ENCODE measurements around the gene RFFL. TPM values are rescaled to one million over a fixed set of nuclear protein-coding genes. Genes with fewer than 3 reads are reported as not detected.

Gene RFFL
- total RNA-seq, 2 donors from 2014 or later: 33.8 to 56.6 TPM

- 71 to 72% methylated on average over 1 to 2 of the region's 3 CpGs for WGBS, 2 experiments (ENCODE audit: insufficient coverage in 1 of 2, insufficient read length in 1 of 2)
- peak overlapping the region; percentile 29 for H3K9ac ChIP-seq (ENCODE audit: extremely low read depth, low read length, poor library complexity, severe bottlenecking)
- no peaks in the 10 kb centered on the region for H3K27me3 ChIP-seq (ENCODE audit: control insufficient read depth, insufficient read depth, low read length, poor library complexity, severe bottlenecking)
- H3K9me3 Mint-ChIP-seq: no peaks in the 10 kb centered on the region
- DNase-seq: no peak
- no peak overlapping the region for H3K27ac ChIP-seq (ENCODE audit: low read depth, low read length)
- no peaks in the 10 kb centered on the region for H3K9me3 ChIP-seq (ENCODE audit: control insufficient read depth, low read length)
- no peak overlapping the region for H3K4me3 Mint-ChIP-seq
- peaks cover 7% of the 10 kb centered on the region for H3K36me3 Mint-ChIP-seq (ENCODE audit: low read depth)
- no peaks in the 10 kb centered on the region for H3K36me3 ChIP-seq (ENCODE audit: control insufficient read depth, insufficient read depth, low read length)
- peaks cover 14% of the 10 kb centered on the region for H3K4me1 ChIP-seq (ENCODE audit: control insufficient read depth, insufficient read depth, low read length)
- TF ChIP-seq, protein P1, sequence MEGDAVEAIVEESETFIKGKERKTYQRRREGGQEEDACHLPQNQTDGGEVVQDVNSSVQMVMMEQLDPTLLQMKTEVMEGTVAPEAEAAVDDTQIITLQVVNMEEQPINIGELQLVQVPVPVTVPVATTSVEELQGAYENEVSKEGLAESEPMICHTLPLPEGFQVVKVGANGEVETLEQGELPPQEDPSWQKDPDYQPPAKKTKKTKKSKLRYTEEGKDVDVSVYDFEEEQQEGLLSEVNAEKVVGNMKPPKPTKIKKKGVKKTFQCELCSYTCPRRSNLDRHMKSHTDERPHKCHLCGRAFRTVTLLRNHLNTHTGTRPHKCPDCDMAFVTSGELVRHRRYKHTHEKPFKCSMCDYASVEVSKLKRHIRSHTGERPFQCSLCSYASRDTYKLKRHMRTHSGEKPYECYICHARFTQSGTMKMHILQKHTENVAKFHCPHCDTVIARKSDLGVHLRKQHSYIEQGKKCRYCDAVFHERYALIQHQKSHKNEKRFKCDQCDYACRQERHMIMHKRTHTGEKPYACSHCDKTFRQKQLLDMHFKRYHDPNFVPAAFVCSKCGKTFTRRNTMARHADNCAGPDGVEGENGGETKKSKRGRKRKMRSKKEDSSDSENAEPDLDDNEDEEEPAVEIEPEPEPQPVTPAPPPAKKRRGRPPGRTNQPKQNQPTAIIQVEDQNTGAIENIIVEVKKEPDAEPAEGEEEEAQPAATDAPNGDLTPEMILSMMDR (conservative IDR thresholded peaks at IDR 0.05): no peak
- H3K4me1 Mint-ChIP-seq: peaks cover 75% of the 10 kb centered on the region
- H3K4me3 ChIP-seq (ENCODE audit: low read length): no peak overlapping the region
- peak overlapping the region; percentile 98 for H3K27ac Mint-ChIP-seq
- no peaks in the 10 kb centered on the region for H3K27me3 Mint-ChIP-seq (ENCODE audit: insufficient read depth)
Measured at GRCh38 chr17:35064516-35065215, 1.2 kb upstream of the RFFL start.

DNA sequence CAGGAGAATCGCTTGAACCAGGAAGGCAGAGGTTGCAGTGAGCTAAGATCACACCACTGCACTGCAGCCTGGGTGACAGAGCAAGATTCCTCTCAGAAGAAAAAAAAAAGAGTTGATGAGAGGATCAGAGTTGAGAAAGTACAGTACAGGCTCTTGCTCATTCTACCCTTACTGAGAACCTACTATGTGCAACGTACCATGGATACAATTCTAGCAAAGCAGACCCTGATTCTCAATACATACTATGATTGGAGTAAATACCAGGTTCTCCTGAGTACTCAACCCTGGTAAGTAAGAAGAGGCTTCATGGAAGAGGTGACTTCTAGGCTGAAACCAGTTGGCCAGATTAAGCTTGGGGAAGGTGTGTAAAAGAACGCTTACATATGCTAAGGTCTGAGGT lies 1.2 kb downstream of the RFFL start:
- Histone ChIP-seq H3K9me3 (ENCODE audit: control insufficient read depth, low read length) (no peaks in the 10 kb centered on the region), H3K4me3 (ENCODE audit: low read length) (peak overlapping the region; percentile 47), H3K4me1 (ENCODE audit: control insufficient read depth, insufficient read depth, low read length) (peaks cover 11% of the 10 kb centered on the region), H3K27ac (ENCODE audit: low read depth, low read length) (no peak overlapping the region), H3K9ac (ENCODE audit: extremely low read depth, low read length, poor library complexity, severe bottlenecking) (no peak overlapping the region), H3K27me3 (ENCODE audit: control insufficient read depth, insufficient read depth, low read length, poor library complexity, severe bottlenecking) (no peaks in the 10 kb centered on the region), H3K36me3 (ENCODE audit: control insufficient read depth, insufficient read depth, low read length) (no peaks in the 10 kb centered on the region)
- Mint-ChIP-seq H3K4me1 (peaks cover 65% of the 10 kb centered on the region), H3K36me3 (ENCODE audit: low read depth) (peaks cover 15% of the 10 kb centered on the region), H3K9me3 (no peaks in the 10 kb centered on the region), H3K27ac (peak overlapping the region; percentile 98), H3K4me3 (peak overlapping the region; percentile 43), H3K27me3 (ENCODE audit: insufficient read depth) (no peaks in the 10 kb centered on the region)
- WGBS, 2 experiments (ENCODE audit: insufficient coverage in 1 of 2, insufficient read length in 1 of 2): 94% methylated on average over 2 to 3 of the region's 3 CpGs
- TF ChIP-seq, protein P1 (conservative IDR thresholded peaks at IDR 0.05): no peak
- DNase-seq: no peak

DNA sequence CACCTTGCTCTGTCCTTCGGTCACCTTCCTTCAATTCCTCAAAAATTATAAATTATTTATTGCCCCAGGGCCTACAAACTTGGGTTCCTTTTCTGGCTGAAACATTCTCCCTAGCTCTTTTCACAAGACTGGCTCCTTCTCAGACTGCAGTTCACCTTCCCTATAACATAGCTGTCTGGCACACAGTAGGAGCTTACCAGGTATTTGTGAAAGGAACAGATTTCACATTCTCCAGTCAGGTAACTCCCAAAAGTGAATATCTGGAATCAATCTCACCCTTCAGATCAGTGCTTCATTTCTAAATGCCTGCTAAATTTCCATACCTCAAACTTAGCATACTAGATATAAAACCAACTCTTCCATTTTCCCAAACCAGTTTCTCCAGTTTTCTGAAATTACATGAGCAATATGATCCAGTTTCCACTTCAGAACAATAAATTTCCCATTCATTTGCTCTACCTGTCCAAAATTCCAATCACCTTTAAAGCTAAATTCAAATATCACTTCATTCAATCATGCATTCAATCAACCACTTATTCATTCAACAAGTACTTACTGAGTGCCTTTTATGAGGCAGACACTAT lies 6.1 kb downstream of the RFFL start:
- no peak overlapping the region for H3K27ac ChIP-seq (ENCODE audit: low read depth, low read length)
- no peaks in the 10 kb centered on the region for H3K9me3 ChIP-seq (ENCODE audit: control insufficient read depth, low read length)
- Mint-ChIP-seq H3K27me3 (ENCODE audit: insufficient read depth) (no peaks in the 10 kb centered on the region), H3K36me3 (ENCODE audit: low read depth) (peaks cover 12% of the 10 kb centered on the region), H3K9me3 (no peaks in the 10 kb centered on the region), H3K4me3 (no peak overlapping the region), H3K27ac (no peak overlapping the region), H3K4me1 (peaks cover 59% of the 10 kb centered on the region)
- H3K4me1 ChIP-seq (ENCODE audit: control insufficient read depth, insufficient read depth, low read length): peaks cover 11% of the 10 kb centered on the region
- whole genome bisulfite sequencing, 2 experiments (ENCODE audit: insufficient coverage in 1 of 2, insufficient read length in 1 of 2): 86 to 91% methylated on average over 1 of the region's 1 CpG
- H3K9ac ChIP-seq (ENCODE audit: extremely low read depth, low read length, poor library complexity, severe bottlenecking): no peak overlapping the region
- H3K36me3 ChIP-seq (ENCODE audit: control insufficient read depth, insufficient read depth, low read length): no peaks in the 10 kb centered on the region
- no peak for DNase-seq
- H3K4me3 ChIP-seq (ENCODE audit: low read length): no peak overlapping the region
- no peaks in the 10 kb centered on the region for H3K27me3 ChIP-seq (ENCODE audit: control insufficient read depth, insufficient read depth, low read length, poor library complexity, severe bottlenecking)
- TF ChIP-seq, protein P1 (conservative IDR thresholded peaks at IDR 0.05): no peak
